Stomach (tissue), 4 donors: ENCODE results near the gene EDEM3.

Experiments used
- CTCF ChIP-seq, 7 experiments: fragments of 450-650 bp in 4 of 7; fragments of 200-600 bp in 3 of 7; sonication (generic) in 3 of 7; IDR thresholded peaks; one replicate each; pipeline ENCODE4 v1.5.1; 2016 to 2019; ENCODE audit warnings: antibody characterized with exemption in 7 of 7, control low read depth in 2 of 7, mild to moderate bottlenecking in 1 of 7
- EP300 ChIP-seq: sonication (generic); formaldehyde crosslinking; IDR thresholded peaks from one replicate; pipeline ENCODE4 v1.6.1; 2017; ENCODE audit warnings: antibody characterized with exemption

GRCh38 chr1:184801503-184801902 is 46.8 kb upstream of the EDEM3 start:
- TF ChIP-seq CTCF (IDR thresholded peaks at IDR 0.05) (no peak), EP300 (no peak)
